B cell (primary cell): ENCODE data around the gene SDK2.

Source experiments
- CTCF ChIP-seq: fragments of 200-600 bp; IDR thresholded peaks from one replicate; pipeline ENCODE4 v1.8.0; 2022; ENCODE audit warnings: antibody characterized with exemption, mild to moderate bottlenecking
- EZH2 ChIP-seq: IDR thresholded peaks from 2 replicates; pipeline ENCODE4 v1.6.1; 2012; ENCODE audit warnings: borderline replicate concordance, low read depth, mild to moderate bottlenecking, moderate library complexity, low read length; ENCODE audit not compliant: insufficient read depth, poor library complexity, severe bottlenecking

GRCh38 chr17:73317513-73318426, 326.5 kb downstream of the SDK2 start:
- TF ChIP-seq CTCF (no peak), EZH2 (no peak)
